ENCODE results near the gene TGFBR2.

Gene TGFBR2

GRCh38 chr3:30658328-30659052 lies 52.1 kb downstream of the TGFBR2 start:
- Histone ChIP-seq H3K4me3 (no peak overlapping the region), H3K27ac (peak overlapping the region; percentile 60 to 74), H3K4me1 (peaks cover 0 to 95% (median 57%) of the 10 kb centered on the region in 4 donors), H3K36me3 (peaks cover 37 to 56% (median 45%) of the 10 kb centered on the region in 3 donors), H3K9me3 (no peaks in the 10 kb centered on the region), H3K27me3 (no peaks in the 10 kb centered on the region)
- intact Hi-C loops (cut with DNase I; ENCODE audit: low total_unique reads): no loop called here
- TF ChIP-seq CTCF (IDR thresholded peaks at IDR 0.05): no peak
- DNase-seq: no peak

GRCh38 chr3:30659270-30660130 lies 53.1 kb downstream of the TGFBR2 start:
- Histone ChIP-seq H3K36me3 (peaks cover 27 to 47% (median 35%) of the 10 kb centered on the region in 3 donors), H3K4me3 (no peak overlapping the region), H3K4me1 (peaks cover 0 to 100% (median 67%) of the 10 kb centered on the region in 4 donors), H3K27me3 (no peaks in the 10 kb centered on the region), H3K9me3 (no peaks in the 10 kb centered on the region), H3K27ac (peak overlapping the region; percentile 60 to 74)
- TF ChIP-seq CTCF (IDR thresholded peaks at IDR 0.05): no peak
- intact Hi-C loops (cut with DNase I; ENCODE audit: low total_unique reads): no loop called here
- no peak for DNase-seq

- TF ChIP-seq CTCF (IDR thresholded peaks at IDR 0.05): no peak
- H3K4me1 ChIP-seq: peaks cover 0 to 100% (median 73%) of the 10 kb centered on the region in 4 donors
Measured at GRCh38 chr3:30660136-30660535, 53.7 kb downstream of the TGFBR2 start.

GRCh38 chr3:30660656-30661055 lies 54.3 kb downstream of the TGFBR2 start:
- H3K4me3 ChIP-seq: no peak overlapping the region
- no peaks in the 10 kb centered on the region for H3K27me3 ChIP-seq
- H3K4me1 ChIP-seq: peaks cover 0 to 100% (median 76%) of the 10 kb centered on the region in 4 donors
- H3K36me3 ChIP-seq: peaks cover 16 to 35% (median 23%) of the 10 kb centered on the region in 3 donors
- intact Hi-C loops (cut with DNase I; ENCODE audit: low total_unique reads): no loop called here
- no peak for TF ChIP-seq CTCF (IDR thresholded peaks at IDR 0.05)
- H3K27ac ChIP-seq: peak overlapping the region; percentile 60 to 74
- DNase-seq: no peak
- H3K9me3 ChIP-seq: no peaks in the 10 kb centered on the region

More at GRCh38 chr3:30660136-30660535, 53.7 kb downstream of the TGFBR2 start:
- intact Hi-C loops (cut with DNase I; ENCODE audit: low total_unique reads): no loop called here
- Histone ChIP-seq H3K27ac (peak overlapping the region; percentile 60 to 74), H3K27me3 (no peaks in the 10 kb centered on the region), H3K4me3 (no peak overlapping the region), H3K36me3 (peaks cover 21 to 40% (median 29%) of the 10 kb centered on the region in 3 donors), H3K9me3 (no peaks in the 10 kb centered on the region)
- DNase-seq: no peak

GRCh38 chr3:30661098-30661873 lies 54.9 kb downstream of the TGFBR2 start:
- Histone ChIP-seq H3K27ac (peak overlapping the region; percentile 60 to 74), H3K4me1 (peaks cover 0 to 100% (median 76%) of the 10 kb centered on the region in 4 donors), H3K9me3 (no peaks in the 10 kb centered on the region), H3K4me3 (no peak overlapping the region), H3K36me3 (peaks cover 11 to 31% (median 17%) of the 10 kb centered on the region in 3 donors), H3K27me3 (no peaks in the 10 kb centered on the region)
- DNase-seq: no peak
- intact Hi-C loops (cut with DNase I; ENCODE audit: low total_unique reads): no loop called here
- no peak for TF ChIP-seq CTCF (IDR thresholded peaks at IDR 0.05)
